Heart left ventricle (tissue), 13 donors: Measurements from ENCODE around the gene HSD17B14.

Experiments used
- POLR2A ChIP-seq, 2 donors: fragments of 450-650 bp; IDR thresholded peaks; one replicate each; pipeline ENCODE4 v1.6.1; 2017; ENCODE audit warnings: antibody characterized with exemption in 2 of 2, mild to moderate bottlenecking in 2 of 2, moderate library complexity in 2 of 2
- TF ChIP-seq, protein P1 (sequence below), 12 donors: fragments of 200-600 bp; sonication (generic) in 4 of 12; IDR thresholded peaks; one replicate each; pipeline versions ENCODE4 v1.5.0 to v1.8.0; 2018 to 2022; ENCODE audit warnings: antibody characterized with exemption in 12 of 12, mild to moderate bottlenecking in 5 of 12
- donor health status: ischemic (EF 13 %, LVEDD 7.1; RV severe dilation, severe dysfunction).
- donor health status: DM: no; HTN: yes; CAD: no.
- donor health status: DM: no; HTN: no; CAD: no.
- donor health status: ischemic (EF 25% LVEDD 6.9; RV normal size, moderate dysfunction).
- donor health status: ischemic (EF 25% LVEDD 5.7; RV mildly dilated, moderate dysfunction).
- donor health status: ischemic (EF 35%, LVEDD 5.7; RV mildly dilated, moderate dysfunction).
- donor health status: nonischemic (EF 11% LVEDD 7.7; RV severe dilation, severe dysfunction).
- donor health status: DM: yes; HTN: yes; CAD: no.
- donor health status: PGD.
- donor health status: ischemic (EF 29% LVEDD 5.4; RV normal size, mild dysfunction).
- donor health status: nonischemic (EF 23%, LVEDD 6.1; RV moderate dilation, normal function).

DNA sequence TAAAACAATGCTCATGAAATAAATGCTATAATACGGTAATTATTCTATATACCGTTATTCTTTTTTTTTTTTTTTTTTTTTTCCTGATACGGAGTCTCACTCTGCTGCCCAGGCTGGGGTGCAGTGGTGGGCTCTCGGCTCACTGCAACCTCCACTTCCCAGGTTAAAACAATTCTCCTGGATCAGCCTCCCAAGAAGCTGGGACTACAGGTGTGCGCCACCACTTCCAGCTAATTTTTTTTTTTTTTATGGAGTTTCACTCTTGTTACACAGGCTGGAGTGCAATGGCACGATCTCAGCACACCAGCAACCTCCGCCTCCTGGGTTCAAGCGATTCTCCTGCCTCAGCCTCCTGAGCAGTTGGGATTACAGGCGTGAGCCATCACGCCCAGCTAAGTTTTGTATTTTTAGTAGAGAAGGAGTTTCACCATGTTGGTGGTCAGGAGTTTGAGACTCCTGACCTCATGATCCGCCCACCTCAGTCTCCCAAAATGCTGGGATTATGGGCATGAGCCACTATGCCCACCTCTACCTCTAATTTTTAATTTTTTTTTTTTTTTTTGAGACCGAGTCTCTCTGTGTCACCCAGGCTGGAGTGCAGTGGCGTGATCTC is 42.8 kb upstream of the HSD17B14 start:
- no peak for TF ChIP-seq POLR2A (IDR thresholded peaks at IDR 0.05)
- TF ChIP-seq, protein P1, sequence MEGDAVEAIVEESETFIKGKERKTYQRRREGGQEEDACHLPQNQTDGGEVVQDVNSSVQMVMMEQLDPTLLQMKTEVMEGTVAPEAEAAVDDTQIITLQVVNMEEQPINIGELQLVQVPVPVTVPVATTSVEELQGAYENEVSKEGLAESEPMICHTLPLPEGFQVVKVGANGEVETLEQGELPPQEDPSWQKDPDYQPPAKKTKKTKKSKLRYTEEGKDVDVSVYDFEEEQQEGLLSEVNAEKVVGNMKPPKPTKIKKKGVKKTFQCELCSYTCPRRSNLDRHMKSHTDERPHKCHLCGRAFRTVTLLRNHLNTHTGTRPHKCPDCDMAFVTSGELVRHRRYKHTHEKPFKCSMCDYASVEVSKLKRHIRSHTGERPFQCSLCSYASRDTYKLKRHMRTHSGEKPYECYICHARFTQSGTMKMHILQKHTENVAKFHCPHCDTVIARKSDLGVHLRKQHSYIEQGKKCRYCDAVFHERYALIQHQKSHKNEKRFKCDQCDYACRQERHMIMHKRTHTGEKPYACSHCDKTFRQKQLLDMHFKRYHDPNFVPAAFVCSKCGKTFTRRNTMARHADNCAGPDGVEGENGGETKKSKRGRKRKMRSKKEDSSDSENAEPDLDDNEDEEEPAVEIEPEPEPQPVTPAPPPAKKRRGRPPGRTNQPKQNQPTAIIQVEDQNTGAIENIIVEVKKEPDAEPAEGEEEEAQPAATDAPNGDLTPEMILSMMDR (IDR thresholded peaks at IDR 0.05), result no peak
